HUES64 (cell line): ENCODE results near the gene EIF5A. TPM values are rescaled to one million over a fixed set of nuclear protein-coding genes. Genes with fewer than 3 reads are reported as not detected.

Experiments
- H3K27ac ChIP-seq: 2 replicates; pipeline ENCODE4 v1.7.0; 2013; ENCODE audit warnings: low read depth, low read length, inconsistent platforms
- H3K27me3 ChIP-seq: 2 replicates; pipeline ENCODE4 v1.6.1; 2013; ENCODE audit warnings: mild to moderate bottlenecking, low read length; ENCODE audit not compliant: insufficient read depth
- H3K36me3 ChIP-seq: 2 replicates; pipeline ENCODE4 v1.6.1; 2013; ENCODE audit warnings: mild to moderate bottlenecking, low read length; ENCODE audit not compliant: insufficient read depth
- H3K4me1 ChIP-seq: 2 replicates; pipeline ENCODE4 v1.6.1; 2013; ENCODE audit warnings: mild to moderate bottlenecking, low read length, moderate library complexity; ENCODE audit not compliant: insufficient read depth
- H3K4me3 ChIP-seq: 2 replicates; pipeline ENCODE4 v1.5.1; 2013; ENCODE audit warnings: mild to moderate bottlenecking, low read length, moderate library complexity
- H3K9ac ChIP-seq: 2 replicates; pipeline ENCODE4 v1.6.1; 2013; ENCODE audit warnings: mild to moderate bottlenecking, low read depth, low read length
- H3K9me3 ChIP-seq: 2 replicates; pipeline ENCODE4 v1.6.1; 2013; ENCODE audit warnings: low read depth, low read length; ENCODE audit not compliant: insufficient read depth
- WGBS: fragments of 150-250, 120-280 bp; methylation state at CpG from one replicate; pipeline ENCODE4 v1.1.7; 2013; ENCODE audit warnings: missing lambda C conversion rate; 5-methylcytosine and 5-hydroxymethylcytosine counted together
- polyA plus RNA-seq, 2 experiments: library from polyadenylated mRNA; stranded (reverse); fragments of 50-300 nt; gene quantifications; one replicate each; pipeline ENCODE4 v1.2.3, GENCODE V29; 2013

The EIF5A gene
- polyA plus RNA-seq (2013, experiment 1 of 2) = 931 TPM
- 788 TPM for polyA plus RNA-seq (2013, experiment 2 of 2)

GRCh38 chr17:7306911-7307685, at the start of gene EIF5A:
TSS of gene EIF5A (plus strand) at chr17:7307628. CDS start at chr17:7309636, 2,008 bp downstream.
- H3K27me3 ChIP-seq = no peaks in the 10 kb centered on the region
- peak within 1 kb of the TSS; percentile 94 for H3K4me3 ChIP-seq
- H3K9me3 ChIP-seq = no peaks in the 10 kb centered on the region
- WGBS = under 1% methylated on average over 64 of the region's 64 CpGs
- H3K27ac ChIP-seq = peak within 1 kb of the TSS; percentile 100
- no peaks in the 10 kb centered on the region for H3K4me1 ChIP-seq
- H3K9ac ChIP-seq = peak within 1 kb of the TSS; percentile 100
- H3K36me3 ChIP-seq = peaks cover 28% of the 10 kb centered on the region

GRCh38 chr17:7258731-7259554, 48.5 kb upstream of the EIF5A start:
- no peaks in the 10 kb centered on the region for H3K9me3 ChIP-seq
- H3K9ac ChIP-seq = no peak overlapping the region; the same call in 1 of the 2 replicates
- H3K27ac ChIP-seq = no peak overlapping the region

GRCh38 chr17:7259555-7259889, 47.9 kb upstream of the EIF5A start:
- WGBS = 94% methylated on average over 5 of the region's 6 CpGs
- no peak overlapping the region; the same call in 1 of the 2 replicates for H3K4me3 ChIP-seq
- peaks cover 51% of the 10 kb centered on the region for H3K36me3 ChIP-seq

More at GRCh38 chr17:7258731-7259554, 48.5 kb upstream of the EIF5A start:
- 96% methylated on average over 7 of the region's 7 CpGs for WGBS
- Histone ChIP-seq H3K4me1 (peaks cover 7% of the 10 kb centered on the region), H3K36me3 (peaks cover 57% of the 10 kb centered on the region), H3K4me3 (no peak overlapping the region), H3K27me3 (peaks cover 35% of the 10 kb centered on the region)

GRCh38 chr17:7260151-7260550, 47.3 kb upstream of the EIF5A start:
- Histone ChIP-seq H3K9ac (0 out of 2 replicates have a peak overlapping the region, but pooled peaks have one; percentile 83), H3K9me3 (no peaks in the 10 kb centered on the region), H3K27ac (no peak overlapping the region; the same call in 1 of the 2 replicates), H3K4me1 (peaks cover 9% of the 10 kb centered on the region), H3K4me3 (peak overlapping the region; percentile 94), H3K36me3 (peaks cover 44% of the 10 kb centered on the region), H3K27me3 (peaks cover 35% of the 10 kb centered on the region)
- WGBS = 92% methylated on average over 4 of the region's 4 CpGs

More at GRCh38 chr17:7259555-7259889, 47.9 kb upstream of the EIF5A start:
- H3K9me3 ChIP-seq = no peaks in the 10 kb centered on the region
- peaks cover 9% of the 10 kb centered on the region for H3K4me1 ChIP-seq
- H3K27ac ChIP-seq = no peak overlapping the region
- peaks cover 35% of the 10 kb centered on the region for H3K27me3 ChIP-seq
- no peak overlapping the region for H3K9ac ChIP-seq

- Histone ChIP-seq H3K4me1 (peaks cover 9% of the 10 kb centered on the region), H3K27me3 (peaks cover 35% of the 10 kb centered on the region), H3K36me3 (peaks cover 41% of the 10 kb centered on the region), H3K4me3 (peak overlapping the region; percentile 94), H3K27ac (peak overlapping the region; percentile 93), H3K9ac (peak overlapping the region; percentile 83), H3K9me3 (no peaks in the 10 kb centered on the region)
- 10% methylated on average over 54 of the region's 54 CpGs for WGBS
Measured at GRCh38 chr17:7260651-7261378, 46.6 kb upstream of the EIF5A start.

- Histone ChIP-seq H3K36me3 (peaks cover 36% of the 10 kb centered on the region), H3K27ac (peak overlapping the region; percentile 93), H3K4me1 (peaks cover 11% of the 10 kb centered on the region), H3K9ac (peak overlapping the region; percentile 83), H3K4me3 (peak overlapping the region; percentile 94), H3K9me3 (no peaks in the 10 kb centered on the region), H3K27me3 (peaks cover 35% of the 10 kb centered on the region)
- 5% methylated on average over 71 of the region's 71 CpGs for WGBS
Measured at GRCh38 chr17:7261379-7262191, 45.8 kb upstream of the EIF5A start.

GRCh38 chr17:7262192-7262934, 45.1 kb upstream of the EIF5A start, which contains the start of gene CLDN7:
TSS of gene CLDN7 (minus strand) at chr17:7262478. CDS start at chr17:7262043, 435 bp downstream.
- Histone ChIP-seq H3K27me3 (peaks cover 35% of the 10 kb centered on the region), H3K4me3 (peak within 1 kb of the TSS; percentile 94), H3K9ac (peak within 1 kb of the TSS; percentile 83), H3K27ac (peak within 1 kb of the TSS; percentile 93), H3K36me3 (peaks cover 28% of the 10 kb centered on the region), H3K9me3 (no peaks in the 10 kb centered on the region), H3K4me1 (peaks cover 11% of the 10 kb centered on the region)
- WGBS = 2% methylated on average over 64 of the region's 64 CpGs

- H3K4me3 ChIP-seq = peak overlapping the region; percentile 94
- H3K27me3 ChIP-seq = peaks cover 35% of the 10 kb centered on the region
- peak overlapping the region; percentile 93; the same call in 1 of the 2 replicates for H3K27ac ChIP-seq
- H3K36me3 ChIP-seq = peaks cover 20% of the 10 kb centered on the region
- peaks cover 11% of the 10 kb centered on the region for H3K4me1 ChIP-seq
- peak overlapping the region; percentile 59 for H3K9ac ChIP-seq
- 15% methylated on average over 25 of the region's 26 CpGs for WGBS
- no peaks in the 10 kb centered on the region for H3K9me3 ChIP-seq
Measured at GRCh38 chr17:7262935-7263800, 44.3 kb upstream of the EIF5A start.

GRCh38 chr17:7263801-7264078, 43.7 kb upstream of the EIF5A start:
- Histone ChIP-seq H3K9me3 (no peaks in the 10 kb centered on the region), H3K4me1 (peaks cover 11% of the 10 kb centered on the region), H3K27ac (peak overlapping the region; percentile 63; the same call in 1 of the 2 replicates), H3K9ac (peak overlapping the region; percentile 52; the same call in 1 of the 2 replicates), H3K4me3 (peak overlapping the region; percentile 94), H3K27me3 (peaks cover 35% of the 10 kb centered on the region), H3K36me3 (peaks cover 15% of the 10 kb centered on the region)
- 52% methylated on average over 4 of the region's 4 CpGs for WGBS
